HG03280 (cell line): ENCODE results near the gene EDRF1.
"Not testable (repeated sequence)": the region's sequence is repeated elsewhere in the genome, so short reads cannot be mapped to it uniquely, and the experiment has no call there.

Source experiments
- ATAC-seq: cut with Tn5 transposase; IDR thresholded peaks from one replicate; pipeline ENCODE4 v1.9.1; 2021; ENCODE audit warnings: mild to moderate bottlenecking, moderate library complexity; ENCODE audit not compliant: unreplicated experiment

EDRF1 gene

DNA sequence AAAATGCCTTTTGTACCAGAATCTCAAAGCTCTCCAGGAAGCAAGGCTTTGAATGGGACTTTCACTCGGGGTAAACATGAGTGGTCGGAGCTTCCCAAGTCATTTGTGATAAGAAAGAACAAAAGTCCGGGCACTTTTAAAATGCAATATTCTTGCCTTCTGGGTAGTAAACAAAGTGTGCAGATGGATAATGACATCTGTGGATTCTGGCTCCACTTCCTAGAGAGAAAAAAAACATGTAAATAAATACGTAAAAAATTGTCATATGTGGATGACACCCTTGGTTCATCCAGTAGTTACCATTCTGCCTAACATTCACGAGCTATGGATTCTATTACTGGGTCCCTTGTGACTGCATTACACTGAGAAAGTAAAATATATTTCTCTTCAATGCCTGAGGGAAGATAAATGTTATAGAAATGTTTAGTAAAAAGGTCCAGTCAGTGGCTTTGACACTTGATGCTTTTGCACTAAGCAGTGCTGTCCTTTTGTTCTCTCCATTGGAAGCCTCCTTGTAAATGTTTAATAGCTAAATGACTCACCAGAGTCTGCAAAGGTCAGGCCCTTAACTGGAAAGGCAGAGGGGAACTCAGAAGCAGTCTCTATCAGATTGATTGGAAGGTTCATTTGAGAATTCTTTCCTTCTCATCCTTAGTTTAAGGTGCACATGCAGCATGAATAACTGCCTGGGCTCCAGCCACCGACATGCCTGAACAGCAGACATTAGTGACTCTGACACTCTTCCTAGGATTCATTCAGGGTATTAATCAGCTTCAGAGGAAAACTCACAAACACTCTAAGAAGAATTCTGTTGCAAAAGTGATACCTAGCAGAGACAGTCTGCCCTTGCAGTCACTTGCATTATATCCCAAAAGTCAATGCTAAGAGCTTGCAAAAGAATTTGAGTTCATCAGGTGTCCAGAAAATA is 11.7 kb upstream of the EDRF1 start:
- ATAC-seq = no peak

DNA sequence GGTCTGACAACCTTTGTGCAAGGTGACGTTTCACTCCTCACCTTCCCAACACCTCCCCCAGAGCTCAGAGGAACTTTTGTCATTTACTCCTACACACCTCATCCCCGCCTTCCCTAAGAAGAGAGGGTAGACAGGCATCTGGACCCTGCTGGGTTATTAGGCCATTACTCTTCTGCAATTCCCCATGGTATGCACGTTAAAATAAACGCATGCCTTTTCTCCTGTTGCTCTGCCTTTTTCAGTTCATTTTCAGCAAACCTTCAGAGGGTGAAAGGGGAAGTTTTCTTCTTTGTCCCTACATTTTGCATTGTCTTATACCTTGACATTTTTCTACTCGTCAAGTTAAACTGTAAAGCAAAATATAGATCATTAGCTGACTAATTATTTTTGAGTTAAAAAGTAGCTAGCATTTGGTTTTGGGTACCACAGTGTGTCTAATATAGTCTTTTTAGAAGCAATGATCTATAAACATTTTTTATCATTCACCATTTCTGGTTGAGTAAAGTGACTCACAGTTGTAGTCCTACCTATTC is 10.5 kb upstream of the EDRF1 start:
- ATAC-seq = no peak

DNA sequence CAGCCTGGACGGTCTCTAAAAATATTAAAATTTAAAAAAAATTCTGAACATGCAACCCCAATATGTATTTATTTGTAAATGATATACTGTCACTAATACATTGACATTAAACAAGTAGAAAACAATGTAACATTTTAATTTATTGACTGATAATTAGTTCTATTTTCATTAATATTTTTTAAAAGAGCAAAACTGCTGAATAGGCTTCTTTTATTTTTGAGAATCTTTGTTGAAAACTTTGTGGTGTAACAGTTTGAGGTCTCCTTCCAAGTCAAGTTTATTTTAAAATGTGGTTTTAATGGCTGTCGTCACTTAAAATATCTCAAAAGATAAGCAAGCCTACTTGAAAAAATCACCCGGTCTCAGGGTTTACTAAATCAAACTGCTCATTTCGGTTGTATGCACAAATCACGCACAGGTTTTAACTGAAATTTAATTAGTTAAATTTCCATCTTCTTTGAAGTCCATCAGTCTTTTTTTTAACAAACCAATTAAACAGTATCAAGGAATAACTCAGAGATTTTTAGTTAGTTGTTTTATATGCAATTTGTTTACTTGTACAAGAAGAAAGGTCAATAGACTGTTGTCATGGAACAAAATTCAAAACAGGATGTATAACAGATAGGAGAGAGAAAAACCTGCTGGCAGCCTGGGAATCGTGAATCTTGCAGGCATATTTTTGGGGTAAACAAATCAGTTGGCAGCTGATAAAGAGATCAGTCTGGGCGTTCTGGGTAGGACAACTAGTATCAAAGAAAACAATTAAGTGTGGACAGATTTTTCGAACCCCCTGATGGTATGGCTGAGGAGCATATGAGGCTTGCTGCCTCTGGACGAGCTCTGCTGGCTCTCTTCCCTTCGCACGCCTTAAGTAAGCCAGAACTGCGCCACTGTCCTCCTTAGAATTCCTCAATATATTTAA is 9.7 kb upstream of the EDRF1 start:
- ATAC-seq = no peak

DNA sequence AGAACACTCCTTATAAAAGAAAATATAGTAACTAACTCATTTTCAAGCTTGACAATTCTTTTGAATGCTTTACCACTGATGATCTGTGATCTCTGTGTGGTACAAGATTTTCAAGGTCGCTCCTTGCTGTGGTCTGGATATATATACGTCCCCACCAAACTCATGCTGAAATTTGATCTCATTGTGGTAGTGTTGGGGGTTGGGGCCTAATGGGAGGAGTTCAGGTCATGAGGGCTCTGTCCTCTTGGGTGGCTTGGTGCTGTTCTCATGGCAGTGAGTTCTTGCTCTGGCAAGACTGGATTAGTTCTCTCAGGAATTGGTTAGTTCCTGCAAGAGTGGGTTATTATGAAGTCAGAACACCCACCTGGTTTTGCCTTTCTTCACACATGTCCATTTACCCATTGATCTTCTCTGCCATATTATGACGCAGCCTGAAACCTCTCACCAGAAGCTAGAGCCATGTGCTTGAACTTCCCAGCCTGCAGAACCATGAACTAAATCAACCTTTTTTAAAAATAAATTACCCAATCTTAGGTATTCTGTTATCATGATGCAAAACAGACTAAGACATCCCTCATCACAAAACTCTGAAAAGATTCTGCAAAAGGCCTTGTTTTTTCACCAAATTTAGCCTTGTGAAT is 8.3 kb upstream of the EDRF1 start:
- no peak for ATAC-seq

DNA sequence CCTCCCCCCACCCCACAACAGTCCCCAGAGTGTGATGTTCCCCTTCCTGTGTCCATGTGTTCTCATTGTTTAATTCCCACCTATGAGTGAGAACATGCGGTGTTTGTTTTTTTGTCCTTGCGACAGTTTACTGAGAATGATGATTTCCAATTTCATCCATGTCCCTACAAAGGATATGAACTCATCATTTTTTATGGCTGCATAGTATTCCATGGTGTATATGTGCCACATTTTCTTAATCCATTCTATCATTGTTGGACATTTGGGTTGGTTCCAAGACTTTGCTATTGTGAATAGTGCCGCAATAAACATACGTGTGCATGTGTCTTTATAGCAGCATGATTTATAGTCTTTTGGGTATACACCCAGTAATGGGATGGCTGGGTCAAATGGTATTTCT is 4.8 kb upstream of the EDRF1 start:
- not testable (repeated sequence) for ATAC-seq

DNA sequence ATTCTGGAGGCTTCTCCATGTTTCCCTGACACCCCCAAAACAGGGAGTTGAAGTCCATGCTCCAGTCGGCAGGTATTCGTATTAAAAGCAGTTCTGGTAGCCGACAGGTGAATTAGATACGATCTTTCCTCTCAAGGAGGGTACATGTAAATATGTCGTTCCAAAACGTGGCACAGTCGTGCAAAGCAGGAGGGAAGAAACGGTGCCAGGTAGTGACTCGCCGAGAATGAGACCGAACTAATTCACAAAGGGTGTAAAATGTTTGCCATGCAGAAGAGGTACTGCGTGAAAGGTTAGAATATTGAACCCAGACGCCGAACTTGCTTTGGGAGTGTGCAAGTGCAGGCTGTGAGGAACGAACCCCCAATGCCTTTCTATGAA is 483 bp downstream of the EDRF1 start:
- ATAC-seq = no peak

DNA sequence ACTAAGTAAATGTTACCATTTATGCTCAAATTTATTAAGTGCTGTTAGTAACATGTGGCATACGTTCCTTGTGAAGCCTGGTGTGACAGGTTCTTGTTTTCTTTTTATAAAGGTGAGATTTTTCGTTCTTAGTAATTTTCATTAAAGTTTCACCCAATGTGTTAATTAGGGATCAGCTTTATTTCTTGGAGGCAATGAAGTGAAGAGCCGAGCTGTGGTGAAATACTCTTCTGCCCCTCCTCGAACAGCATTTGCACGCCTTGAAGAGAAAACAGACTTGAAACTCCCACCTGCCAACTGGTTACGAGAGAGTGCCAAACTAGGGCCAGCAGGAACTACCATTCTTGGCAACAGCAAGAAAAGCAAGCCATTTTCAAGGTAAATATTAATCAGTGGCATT is 1.5 kb downstream of the EDRF1 start:
- ATAC-seq = no peak

DNA sequence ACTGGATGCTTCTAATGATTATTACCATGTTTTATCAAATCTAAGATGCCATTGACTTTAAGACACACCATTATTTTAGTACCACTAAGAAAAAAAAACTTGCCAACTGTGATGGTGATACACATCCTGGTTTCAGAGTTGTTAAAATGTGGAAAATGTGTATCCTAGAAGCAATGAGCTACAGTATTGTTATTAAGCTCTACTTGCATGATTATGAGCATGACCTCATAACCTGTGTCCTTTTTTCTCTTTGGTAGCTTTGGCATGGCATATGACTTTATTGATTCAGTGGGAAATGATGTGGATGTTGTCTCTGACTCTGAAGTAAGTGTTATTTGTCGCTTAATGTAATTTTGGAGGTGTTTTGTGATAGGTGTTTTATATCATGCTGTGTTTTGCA is 3.3 kb downstream of the EDRF1 start:
- ATAC-seq = no peak

DNA sequence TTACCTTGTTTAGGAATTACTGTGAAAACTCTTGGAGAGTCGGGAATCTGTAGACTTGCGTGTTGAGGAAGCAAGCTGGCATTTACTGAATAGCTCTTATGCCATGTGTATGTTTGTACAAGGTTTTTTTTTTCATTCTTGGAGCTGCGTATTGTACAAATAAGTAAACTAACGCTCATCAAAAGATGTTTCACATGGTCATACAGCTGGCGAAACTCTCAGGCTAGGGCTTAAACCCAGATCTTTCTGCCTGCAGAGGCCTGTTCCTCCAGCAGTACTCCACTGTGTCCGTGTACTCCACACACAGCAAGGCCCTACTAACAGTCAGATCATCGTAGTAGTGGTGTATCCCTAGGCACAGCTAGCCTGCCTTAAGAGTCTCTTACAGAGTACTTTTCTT is 7.4 kb downstream of the EDRF1 start:
- ATAC-seq = no peak

DNA sequence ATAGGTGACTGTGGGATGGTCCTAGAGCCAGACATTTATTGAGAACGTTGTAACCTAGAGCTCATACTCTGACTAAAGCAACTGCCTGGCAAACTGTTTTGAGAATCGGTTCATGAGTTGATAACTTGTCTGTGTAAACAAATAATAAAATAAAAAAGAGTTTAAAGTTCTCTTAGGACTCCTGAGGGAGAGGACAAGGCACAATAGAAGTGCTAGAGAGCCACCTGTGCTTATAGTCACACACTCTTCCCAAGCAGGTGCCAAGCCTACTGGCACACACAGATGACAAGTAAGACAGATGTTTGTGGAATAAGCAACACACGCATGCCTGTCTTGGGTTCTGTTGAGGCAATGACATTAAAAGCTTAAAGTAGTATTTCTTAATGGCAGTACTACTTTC is 7.9 kb downstream of the EDRF1 start:
- ATAC-seq = no peak

DNA sequence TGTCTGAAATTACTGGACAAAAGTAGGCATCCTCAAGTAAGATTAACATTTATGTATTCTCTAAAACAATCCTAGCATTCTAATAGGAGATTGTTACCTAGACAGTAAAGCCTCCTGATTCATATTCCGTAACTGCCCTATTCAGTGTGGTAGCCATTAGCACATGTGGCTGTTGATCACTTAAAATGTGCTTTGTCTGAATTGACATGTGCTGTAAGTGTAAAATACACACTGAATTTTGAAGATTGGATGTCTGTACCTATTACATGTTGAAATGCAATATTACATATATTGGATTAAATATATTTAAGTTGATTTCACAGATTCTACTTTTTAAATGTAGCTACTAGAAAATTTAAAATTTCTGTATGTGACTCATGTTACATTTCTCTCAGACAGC is 14.6 kb downstream of the EDRF1 start:
- ATAC-seq = no peak

DNA sequence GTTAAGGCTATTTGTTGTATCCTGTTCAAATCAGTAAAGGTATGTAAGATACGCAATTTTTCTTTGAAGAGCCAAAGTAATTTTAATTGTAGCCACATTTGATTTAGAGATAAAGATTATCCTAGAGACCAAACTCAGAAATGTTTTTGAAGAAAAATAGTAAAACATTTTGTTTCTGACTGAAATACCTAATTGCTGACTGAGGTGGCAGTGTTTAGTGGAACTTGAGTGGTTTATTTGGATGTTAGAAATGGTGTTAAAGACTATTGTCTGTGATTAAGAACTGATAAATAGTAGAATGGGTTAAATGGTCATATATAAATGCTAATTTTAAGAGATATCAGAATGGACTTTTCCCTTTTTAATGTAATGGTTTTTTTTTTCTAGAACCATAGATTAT is 15.3 kb downstream of the EDRF1 start:
- ATAC-seq = no peak

DNA sequence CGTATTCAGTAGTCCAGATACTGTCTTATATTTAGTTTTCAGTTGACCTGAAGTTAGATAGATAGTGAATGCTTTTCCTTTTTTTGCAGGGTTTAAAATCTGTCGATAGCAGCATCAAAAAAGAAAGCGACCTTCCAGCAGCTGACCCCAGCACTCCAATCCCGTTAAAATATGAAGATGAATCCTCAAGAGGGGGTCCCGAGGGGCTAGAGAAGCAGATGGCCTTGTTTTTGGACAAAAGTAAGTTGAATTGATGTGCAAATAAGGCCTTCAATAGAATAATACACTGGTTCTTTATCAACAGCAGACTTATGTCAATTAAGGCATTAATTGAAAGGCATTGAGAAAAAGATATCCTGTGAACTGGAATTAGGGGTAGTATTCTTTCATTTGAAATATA is 18.7 kb downstream of the EDRF1 start:
- ATAC-seq = no peak

DNA sequence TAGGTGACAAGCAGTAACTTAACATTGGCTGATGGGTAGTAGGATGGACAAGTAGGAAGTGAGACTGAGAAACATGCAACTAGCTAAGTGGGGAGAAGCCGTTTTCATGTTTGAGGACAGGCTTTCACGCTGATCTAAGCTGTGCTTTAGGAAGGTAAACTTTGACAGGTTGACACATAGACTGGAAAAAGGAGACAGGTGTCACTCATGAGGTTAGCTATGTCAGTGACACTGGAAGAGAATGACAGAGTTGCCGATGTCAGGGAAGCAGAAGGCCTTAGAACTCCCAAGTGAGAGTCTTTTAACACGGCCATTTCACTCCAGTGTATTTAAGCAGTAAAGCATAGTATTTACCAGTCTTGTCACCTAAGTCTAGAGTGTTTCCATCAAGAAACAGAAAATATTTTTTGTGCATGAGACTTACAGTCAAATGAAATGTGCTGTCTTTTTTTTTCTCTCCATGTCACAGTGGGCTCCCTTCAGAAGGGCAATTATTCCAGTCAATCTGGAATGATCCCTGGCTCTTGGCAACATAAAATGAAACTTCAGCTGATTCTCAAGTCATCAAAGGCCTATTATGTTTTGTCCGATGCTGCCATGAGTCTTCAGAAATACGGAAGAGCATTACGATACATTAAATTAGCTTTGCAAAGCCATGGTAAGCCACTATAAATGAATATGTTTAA is 20.6 kb downstream of the EDRF1 start:
- no peak for ATAC-seq

DNA sequence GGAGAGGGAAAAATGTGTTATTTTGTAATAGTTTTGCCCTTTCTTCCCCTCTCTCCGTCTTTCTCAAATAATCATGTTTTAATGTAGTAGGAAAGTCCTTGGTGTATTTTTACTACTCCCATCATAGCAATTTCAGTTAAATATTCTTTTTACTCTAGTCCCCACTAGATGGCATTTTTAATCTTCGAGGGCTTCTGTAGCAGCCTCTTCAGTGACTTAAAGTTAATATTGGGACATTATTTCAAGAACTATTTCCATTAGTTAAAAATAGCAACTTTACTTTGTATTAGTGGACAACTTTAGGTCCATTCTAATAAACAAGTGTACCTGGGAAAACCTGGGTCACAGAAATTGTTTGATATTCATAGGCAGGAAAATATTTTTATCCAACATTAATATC is 23.0 kb downstream of the EDRF1 start:
- no peak for ATAC-seq

DNA sequence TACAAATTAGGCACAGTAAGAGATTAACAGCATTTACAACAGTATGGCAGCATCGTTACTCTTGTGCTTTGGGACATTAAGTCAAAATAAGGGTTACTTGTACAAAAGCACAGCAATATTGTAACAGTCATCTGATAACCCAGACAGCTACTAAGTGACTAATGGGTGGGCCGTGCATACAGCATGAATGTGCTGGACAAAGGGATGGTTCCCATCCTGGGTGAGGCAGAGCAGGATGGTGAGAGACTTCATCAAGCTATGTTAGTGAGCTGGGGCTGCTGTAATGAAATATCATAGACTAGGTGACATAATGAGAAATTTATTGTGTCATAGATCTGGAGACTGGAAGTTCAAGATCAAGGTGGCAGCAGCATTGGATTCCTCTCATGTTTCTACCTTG is 25.4 kb downstream of the EDRF1 start:
- no peak for ATAC-seq

DNA sequence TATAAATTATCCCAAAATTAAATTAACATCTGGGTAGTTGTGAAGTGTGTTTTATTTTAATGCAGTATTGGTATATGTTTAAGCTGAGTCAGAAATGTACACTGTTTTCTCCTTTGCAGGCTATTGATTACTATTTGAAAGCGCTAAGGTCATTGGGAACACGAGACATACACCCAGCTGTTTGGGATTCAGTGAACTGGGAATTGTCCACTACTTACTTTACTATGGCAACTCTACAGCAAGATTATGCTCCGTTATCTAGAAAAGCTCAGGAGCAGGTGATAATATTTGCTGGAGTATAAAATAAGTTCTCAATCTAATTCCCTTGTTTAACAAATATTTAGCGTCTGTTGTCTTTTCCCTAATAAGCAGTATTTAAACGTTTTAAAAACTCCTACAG is 27.9 kb downstream of the EDRF1 start:
- no peak for ATAC-seq

DNA sequence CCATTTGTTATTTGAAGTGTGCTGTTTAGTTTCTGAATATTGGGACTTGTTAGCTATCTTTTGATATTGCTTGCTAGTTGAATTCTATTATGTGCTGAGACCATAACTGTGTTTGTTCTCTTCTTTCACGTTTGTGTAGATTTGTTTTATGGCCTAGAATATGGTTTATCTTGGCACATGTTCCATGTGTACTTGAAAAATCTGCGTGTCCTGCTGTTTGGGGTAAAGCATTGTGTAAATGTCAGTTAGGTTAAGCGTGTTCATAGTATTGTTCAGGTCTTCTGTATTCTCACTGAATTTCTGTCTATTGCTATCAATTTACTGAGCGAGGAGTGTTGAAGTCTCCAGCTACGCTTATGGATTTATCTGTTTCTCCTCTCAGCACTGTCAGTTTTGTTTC is 36.7 kb downstream of the EDRF1 start:
- ATAC-seq = no peak

DNA sequence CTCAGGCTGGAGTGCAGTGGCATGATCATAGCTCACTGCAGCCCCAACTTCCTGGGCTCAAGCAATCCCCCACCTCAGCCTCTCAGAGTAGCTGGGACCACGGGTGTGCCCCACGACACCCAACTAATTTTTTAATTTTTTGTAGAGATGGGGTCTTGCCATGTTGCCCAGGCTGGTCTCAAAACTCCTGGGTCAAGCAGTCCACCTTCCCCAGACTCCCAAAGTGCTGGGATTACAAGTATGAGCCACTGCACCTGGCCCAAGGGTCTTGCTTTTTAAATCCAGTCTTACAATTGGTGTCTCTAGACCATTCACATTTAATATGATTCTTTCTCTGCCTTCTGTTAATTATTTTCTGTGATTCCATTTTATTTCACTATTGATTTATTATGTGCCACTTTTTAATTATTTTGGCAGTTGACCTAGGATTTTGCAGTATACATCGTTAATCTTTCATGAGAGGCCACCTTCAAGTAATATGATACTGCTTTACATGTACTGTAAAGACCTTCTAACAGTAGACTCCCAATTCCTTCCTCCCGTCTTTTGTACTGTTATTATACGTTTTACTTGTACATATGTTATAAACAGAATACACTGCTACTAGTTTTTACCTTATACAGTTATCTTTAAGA is 37.5 kb downstream of the EDRF1 start:
- no peak for ATAC-seq

DNA sequence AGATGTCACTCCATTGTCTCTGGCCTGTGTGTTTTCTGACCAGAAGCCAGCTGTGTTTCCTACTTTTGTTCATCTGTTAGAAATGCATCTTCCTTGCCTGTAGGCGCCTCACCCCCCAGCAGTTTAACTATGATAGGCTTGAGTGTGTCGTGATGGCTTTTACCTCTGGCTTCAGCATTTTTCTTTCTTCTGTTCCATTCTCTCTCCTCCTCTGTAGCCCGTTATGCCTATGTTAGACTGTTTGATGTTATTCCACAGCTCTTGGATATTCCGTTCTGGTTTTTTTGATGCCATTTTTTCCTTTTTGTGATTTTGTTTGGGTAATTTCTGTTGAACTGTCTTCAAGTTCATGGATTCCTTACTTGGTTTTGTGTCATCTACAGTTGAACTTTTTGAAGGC is 38.2 kb downstream of the EDRF1 start:
- no peak for ATAC-seq
